Thyroid gland (tissue), 4 donors: ENCODE results near the gene FKBP4.

Experiments
- POLR2A ChIP-seq, 2 donors: fragments of 450-650 bp; IDR thresholded peaks; one replicate each; pipeline ENCODE4 v1.6.1; 2017; ENCODE audit warnings: antibody characterized with exemption in 2 of 2, mild to moderate bottlenecking in 2 of 2, moderate library complexity in 1 of 2
- TF ChIP-seq, protein P1 (sequence below), 6 experiments: fragments of 200-600 bp in 3 of 6; fragments of 450-650 bp in 3 of 6; sonication (generic) in 3 of 6; IDR thresholded peaks; one replicate each; pipeline ENCODE4 v1.5.1; 2016 to 2019; ENCODE audit warnings: antibody characterized with exemption in 6 of 6, mild to moderate bottlenecking in 2 of 6, inconsistent platforms in 1 of 6, moderate library complexity in 1 of 6

DNA sequence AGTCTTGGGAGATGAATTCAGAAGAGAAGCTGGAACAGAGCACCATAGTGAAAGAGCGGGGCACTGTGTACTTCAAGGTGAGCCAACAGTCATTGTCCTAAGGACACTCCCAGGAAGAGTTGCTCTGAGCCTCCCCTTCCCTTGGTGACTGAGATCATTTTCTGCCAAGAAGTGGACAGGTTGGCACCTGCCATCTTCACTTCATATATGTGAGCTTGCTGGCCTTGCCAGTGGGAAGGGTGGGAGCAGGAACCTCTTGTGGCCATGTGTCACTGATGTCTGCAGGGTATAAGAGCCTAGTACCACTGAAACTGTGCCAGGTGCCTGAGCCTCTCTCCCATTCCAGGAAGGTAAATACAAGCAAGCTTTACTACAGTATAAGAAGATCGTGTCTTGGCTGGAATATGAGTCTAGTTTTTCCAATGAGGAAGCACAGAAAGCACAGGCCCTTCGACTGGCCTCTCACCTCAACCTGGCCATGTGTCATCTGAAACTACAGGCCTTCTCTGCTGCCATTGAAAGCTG is 5.3 kb downstream of the FKBP4 start:
- TF ChIP-seq, protein P1, sequence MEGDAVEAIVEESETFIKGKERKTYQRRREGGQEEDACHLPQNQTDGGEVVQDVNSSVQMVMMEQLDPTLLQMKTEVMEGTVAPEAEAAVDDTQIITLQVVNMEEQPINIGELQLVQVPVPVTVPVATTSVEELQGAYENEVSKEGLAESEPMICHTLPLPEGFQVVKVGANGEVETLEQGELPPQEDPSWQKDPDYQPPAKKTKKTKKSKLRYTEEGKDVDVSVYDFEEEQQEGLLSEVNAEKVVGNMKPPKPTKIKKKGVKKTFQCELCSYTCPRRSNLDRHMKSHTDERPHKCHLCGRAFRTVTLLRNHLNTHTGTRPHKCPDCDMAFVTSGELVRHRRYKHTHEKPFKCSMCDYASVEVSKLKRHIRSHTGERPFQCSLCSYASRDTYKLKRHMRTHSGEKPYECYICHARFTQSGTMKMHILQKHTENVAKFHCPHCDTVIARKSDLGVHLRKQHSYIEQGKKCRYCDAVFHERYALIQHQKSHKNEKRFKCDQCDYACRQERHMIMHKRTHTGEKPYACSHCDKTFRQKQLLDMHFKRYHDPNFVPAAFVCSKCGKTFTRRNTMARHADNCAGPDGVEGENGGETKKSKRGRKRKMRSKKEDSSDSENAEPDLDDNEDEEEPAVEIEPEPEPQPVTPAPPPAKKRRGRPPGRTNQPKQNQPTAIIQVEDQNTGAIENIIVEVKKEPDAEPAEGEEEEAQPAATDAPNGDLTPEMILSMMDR (IDR thresholded peaks at IDR 0.05) = no peak
- no peak for TF ChIP-seq POLR2A (IDR thresholded peaks at IDR 0.05)
